GM12878 (cell line): Measurements from ENCODE around the gene SRD5A1.

Source experiments
- ATF7 ChIP-seq: fragments of 450-650 bp; IDR thresholded peaks from 2 replicates; pipeline ENCODE4 v1.6.1; 2016; ENCODE audit warnings: low read depth, mild to moderate bottlenecking
- EED ChIP-seq: sonication (generic); IDR thresholded peaks from 2 replicates; pipeline ENCODE4 v1.6.1; 2016; ENCODE audit warnings: antibody characterized with exemption, low read depth
- FOXK2 ChIP-seq: fragments of 450-650 bp; IDR thresholded peaks from 2 replicates; pipeline ENCODE4 v1.6.1; 2017; ENCODE audit warnings: mild to moderate bottlenecking, moderate library complexity
- KLF5 ChIP-seq: fragments of 450-650 bp; IDR thresholded peaks from 2 replicates; pipeline ENCODE4 v1.6.1; 2014; ENCODE audit warnings: mild to moderate bottlenecking; ENCODE audit not compliant: partially characterized antibody
- PAX8 ChIP-seq: fragments of 450-650 bp; IDR thresholded peaks from 2 replicates; pipeline ENCODE4 v1.6.1; 2017; ENCODE audit warnings: mild to moderate bottlenecking, moderate library complexity
- POLR2A ChIP-seq: IDR thresholded peaks from 2 replicates; pipeline ENCODE4 v1.6.1; 2011; ENCODE audit warnings: low read depth, mild to moderate bottlenecking, low read length
- RCOR1 ChIP-seq: conservative IDR thresholded peaks from 2 replicates; pipeline ENCODE4 v1.6.1; 2012; ENCODE audit warnings: low read depth, low read length, improper control_type of control experiment
- SIN3A ChIP-seq: IDR thresholded peaks from 2 replicates; pipeline ENCODE4 v1.6.1; 2012; ENCODE audit warnings: low read depth, low read length, improper control_type of control experiment
- SMC3 ChIP-seq: IDR thresholded peaks from 2 replicates; pipeline ENCODE4 v1.6.1; 2011; ENCODE audit warnings: low read length, improper control_type of control experiment, borderline replicate concordance
- TAF1 ChIP-seq: IDR thresholded peaks from 2 replicates; pipeline ENCODE4 v1.6.1; 2011; ENCODE audit warnings: mild to moderate bottlenecking, low read depth, low read length, borderline replicate concordance
- TARDBP ChIP-seq: IDR thresholded peaks from 2 replicates; pipeline ENCODE4 v1.6.1; 2016; ENCODE audit warnings: borderline replicate concordance
- ZBTB33 ChIP-seq: fragments of 450-650 bp; IDR thresholded peaks from 2 replicates; pipeline ENCODE4 v1.6.1; 2017; ENCODE audit warnings: mild to moderate bottlenecking

DNA sequence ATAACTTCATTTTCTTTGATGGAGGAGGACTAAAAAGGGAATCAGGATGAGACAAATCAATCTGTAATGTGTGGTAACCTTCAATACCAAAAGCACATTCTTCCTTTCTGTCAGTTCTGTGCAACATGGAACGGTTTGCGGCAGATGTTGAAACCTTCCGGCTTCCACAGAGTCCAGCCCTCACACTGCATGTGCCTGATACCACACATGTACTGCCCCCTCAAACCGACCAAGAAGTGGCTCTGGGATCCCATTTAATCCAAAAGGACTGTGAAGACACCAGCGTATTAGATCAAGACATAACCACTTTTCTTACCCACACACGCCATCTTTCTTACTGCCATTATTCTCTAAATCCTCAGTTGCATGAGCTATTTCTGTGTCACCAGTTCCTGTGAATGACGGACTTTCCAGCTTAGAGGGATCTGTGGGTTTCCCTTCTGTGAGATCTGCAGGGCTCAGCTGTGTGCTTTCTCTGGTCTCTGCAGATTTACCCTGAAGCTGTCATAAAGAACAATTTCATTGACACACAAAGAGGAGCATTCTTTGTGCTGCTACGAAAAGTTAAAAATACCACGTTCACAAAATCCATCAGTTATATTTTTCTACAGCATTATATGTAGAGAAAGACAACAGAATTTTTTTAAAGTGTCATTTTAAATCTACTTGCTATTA is 26.2 kb upstream of the SRD5A1 start:
- TF ChIP-seq POLR2A (no peak), EED (no peak), TAF1 (no peak), KLF5 (no peak), TARDBP (no peak), RCOR1 (no peak), PAX8 (no peak), SMC3 (no peak), SIN3A (no peak), FOXK2 (no peak), ATF7 (no peak), ZBTB33 (no peak)
